ENCODE results near the gene ANTXR2.

The ANTXR2 gene

GRCh38 chr4:79949178-79949577 lies 123.9 kb downstream of the ANTXR2 start:
- Histone ChIP-seq H3K4me3 (ENCODE audit: severe bottlenecking) (no peak overlapping the region), H3K9me3 (ENCODE audit: severe bottlenecking) (no peaks in the 10 kb centered on the region), H3K27ac (ENCODE audit: poor library complexity, severe bottlenecking) (no peak overlapping the region), H3K27me3 (ENCODE audit: insufficient read depth, poor library complexity, severe bottlenecking) (no peaks in the 10 kb centered on the region), H3K4me1 (ENCODE audit: insufficient read depth, poor library complexity, severe bottlenecking) (no peaks in the 10 kb centered on the region), H3K36me3 (ENCODE audit: low read depth) (peaks cover 19% of the 10 kb centered on the region; the same call in 1 of the 2 replicates)
- ATAC-seq (ENCODE audit: low read depth) = no peak
- TF ChIP-seq, protein P1, sequence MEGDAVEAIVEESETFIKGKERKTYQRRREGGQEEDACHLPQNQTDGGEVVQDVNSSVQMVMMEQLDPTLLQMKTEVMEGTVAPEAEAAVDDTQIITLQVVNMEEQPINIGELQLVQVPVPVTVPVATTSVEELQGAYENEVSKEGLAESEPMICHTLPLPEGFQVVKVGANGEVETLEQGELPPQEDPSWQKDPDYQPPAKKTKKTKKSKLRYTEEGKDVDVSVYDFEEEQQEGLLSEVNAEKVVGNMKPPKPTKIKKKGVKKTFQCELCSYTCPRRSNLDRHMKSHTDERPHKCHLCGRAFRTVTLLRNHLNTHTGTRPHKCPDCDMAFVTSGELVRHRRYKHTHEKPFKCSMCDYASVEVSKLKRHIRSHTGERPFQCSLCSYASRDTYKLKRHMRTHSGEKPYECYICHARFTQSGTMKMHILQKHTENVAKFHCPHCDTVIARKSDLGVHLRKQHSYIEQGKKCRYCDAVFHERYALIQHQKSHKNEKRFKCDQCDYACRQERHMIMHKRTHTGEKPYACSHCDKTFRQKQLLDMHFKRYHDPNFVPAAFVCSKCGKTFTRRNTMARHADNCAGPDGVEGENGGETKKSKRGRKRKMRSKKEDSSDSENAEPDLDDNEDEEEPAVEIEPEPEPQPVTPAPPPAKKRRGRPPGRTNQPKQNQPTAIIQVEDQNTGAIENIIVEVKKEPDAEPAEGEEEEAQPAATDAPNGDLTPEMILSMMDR (IDR thresholded peaks at IDR 0.05; ENCODE audit: poor library complexity, severe bottlenecking) = no peak
- DNase-seq (ENCODE audit: low spot score) = no peak

DNA sequence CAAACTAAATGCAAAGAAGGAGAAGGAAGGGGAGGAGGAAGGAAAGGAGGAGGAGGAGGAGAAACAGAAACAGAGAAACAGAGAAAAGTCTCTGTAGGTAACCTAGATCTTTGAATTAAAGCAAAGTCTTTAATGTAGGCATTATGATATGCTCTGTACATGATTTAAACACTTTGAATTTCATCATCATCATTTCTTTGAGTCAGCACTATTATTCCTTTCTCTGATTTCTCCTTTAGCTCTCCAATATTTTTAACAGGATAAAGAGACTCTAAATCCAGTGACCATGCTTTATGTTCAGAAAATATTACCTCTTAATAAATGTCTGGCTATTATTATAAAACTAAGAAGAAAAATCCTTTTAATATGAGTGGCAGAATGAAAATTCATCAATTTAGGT lies 124.3 kb downstream of the ANTXR2 start:
- no peak for ATAC-seq (ENCODE audit: low read depth)
- no peak overlapping the region for H3K4me3 ChIP-seq (ENCODE audit: severe bottlenecking)
- peaks cover 19% of the 10 kb centered on the region; the same call in 1 of the 2 replicates for H3K36me3 ChIP-seq (ENCODE audit: low read depth)
- no peak for DNase-seq (ENCODE audit: low spot score)
- TF ChIP-seq, protein P1 (IDR thresholded peaks at IDR 0.05; ENCODE audit: poor library complexity, severe bottlenecking) = no peak
- H3K9me3 ChIP-seq (ENCODE audit: severe bottlenecking) = no peaks in the 10 kb centered on the region
- no peaks in the 10 kb centered on the region for H3K27me3 ChIP-seq (ENCODE audit: insufficient read depth, poor library complexity, severe bottlenecking)
- H3K27ac ChIP-seq (ENCODE audit: poor library complexity, severe bottlenecking) = no peak overlapping the region
- no peaks in the 10 kb centered on the region for H3K4me1 ChIP-seq (ENCODE audit: insufficient read depth, poor library complexity, severe bottlenecking)

- Histone ChIP-seq H3K36me3 (ENCODE audit: low read depth) (peaks cover 19% of the 10 kb centered on the region; the same call in 1 of the 2 replicates), H3K27ac (ENCODE audit: poor library complexity, severe bottlenecking) (no peak overlapping the region), H3K9me3 (ENCODE audit: severe bottlenecking) (no peaks in the 10 kb centered on the region), H3K4me3 (ENCODE audit: severe bottlenecking) (no peak overlapping the region), H3K27me3 (ENCODE audit: insufficient read depth, poor library complexity, severe bottlenecking) (no peaks in the 10 kb centered on the region), H3K4me1 (ENCODE audit: insufficient read depth, poor library complexity, severe bottlenecking) (no peaks in the 10 kb centered on the region)
- TF ChIP-seq, protein P1 (IDR thresholded peaks at IDR 0.05; ENCODE audit: poor library complexity, severe bottlenecking) = no peak
- DNase-seq (ENCODE audit: low spot score) (no peak), ATAC-seq (ENCODE audit: low read depth) (no peak)
Measured at GRCh38 chr4:79948261-79948660, 124.8 kb downstream of the ANTXR2 start.

DNA sequence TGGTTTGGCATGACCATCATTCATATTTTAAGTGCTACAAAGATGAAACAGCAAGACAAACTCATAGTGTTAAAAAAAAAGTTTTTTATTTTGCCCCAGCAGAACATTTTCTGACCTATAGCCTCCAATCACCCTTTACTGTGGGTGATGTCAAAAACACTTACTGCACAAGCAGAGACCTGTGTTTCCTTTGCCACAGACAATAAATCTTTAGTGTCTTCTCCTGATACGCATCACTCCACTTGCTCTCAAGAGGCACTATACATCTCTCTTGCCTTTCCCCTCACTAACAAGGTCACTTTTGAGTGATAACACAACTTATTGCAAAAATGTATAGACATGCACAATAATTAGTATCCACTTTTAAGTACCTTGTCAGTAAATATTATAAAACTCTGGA lies 125.6 kb downstream of the ANTXR2 start:
- H3K4me3 ChIP-seq (ENCODE audit: severe bottlenecking) = no peak overlapping the region
- peaks cover 19% of the 10 kb centered on the region; the same call in 1 of the 2 replicates for H3K36me3 ChIP-seq (ENCODE audit: low read depth)
- no peaks in the 10 kb centered on the region for H3K9me3 ChIP-seq (ENCODE audit: severe bottlenecking)
- H3K27ac ChIP-seq (ENCODE audit: poor library complexity, severe bottlenecking) = no peak overlapping the region
- TF ChIP-seq, protein P1 (IDR thresholded peaks at IDR 0.05; ENCODE audit: poor library complexity, severe bottlenecking) = no peak
- no peak for ATAC-seq (ENCODE audit: low read depth)
- no peaks in the 10 kb centered on the region for H3K27me3 ChIP-seq (ENCODE audit: insufficient read depth, poor library complexity, severe bottlenecking)
- no peaks in the 10 kb centered on the region for H3K4me1 ChIP-seq (ENCODE audit: insufficient read depth, poor library complexity, severe bottlenecking)
- DNase-seq (ENCODE audit: low spot score) = no peak

- DNase-seq (ENCODE audit: low spot score) (no peak), ATAC-seq (ENCODE audit: low read depth) (no peak)
- Histone ChIP-seq H3K36me3 (ENCODE audit: low read depth) (no peaks in the 10 kb centered on the region), H3K9me3 (ENCODE audit: severe bottlenecking) (no peaks in the 10 kb centered on the region), H3K27ac (ENCODE audit: poor library complexity, severe bottlenecking) (no peak overlapping the region), H3K4me3 (ENCODE audit: severe bottlenecking) (no peak overlapping the region), H3K4me1 (ENCODE audit: insufficient read depth, poor library complexity, severe bottlenecking) (peaks cover 11% of the 10 kb centered on the region), H3K27me3 (ENCODE audit: insufficient read depth, poor library complexity, severe bottlenecking) (no peaks in the 10 kb centered on the region)
- TF ChIP-seq, protein P1 (IDR thresholded peaks at IDR 0.05; ENCODE audit: poor library complexity, severe bottlenecking) = no peak
Measured at GRCh38 chr4:79935274-79935673, 137.8 kb downstream of the ANTXR2 start.
